ENCODE data around the gene DNAI2.
A peak's percentile ranks its signal among the peaks of the same experiment; 100 is the strongest.

Gene DNAI2

GRCh38 chr17:74356646-74357465, 82.8 kb downstream of the DNAI2 start:
- H3K27me3 ChIP-seq (replicated peaks; ENCODE audit: control insufficient read depth, insufficient read depth, low read length, poor library complexity, severe bottlenecking) = peaks cover 27% of the 10 kb centered on the region
- H3K36me3 ChIP-seq (ENCODE audit: control insufficient read depth, insufficient read depth, low read length) = no peaks in the 10 kb centered on the region
- no peaks in the 10 kb centered on the region for H3K9me3 ChIP-seq (ENCODE audit: control insufficient read depth, low read length)
- peaks cover 14% of the 10 kb centered on the region for H3K4me1 ChIP-seq (ENCODE audit: control insufficient read depth, insufficient read depth, low read length, poor library complexity, severe bottlenecking)
- DNase-seq = no peak
- H3K4me3 ChIP-seq (ENCODE audit: insufficient read depth, low read depth, low read length, poor library complexity, severe bottlenecking) = peak overlapping the region; percentile 35
- no peak overlapping the region for H3K27ac ChIP-seq (ENCODE audit: insufficient read depth, low read length, poor library complexity, severe bottlenecking)

DNA sequence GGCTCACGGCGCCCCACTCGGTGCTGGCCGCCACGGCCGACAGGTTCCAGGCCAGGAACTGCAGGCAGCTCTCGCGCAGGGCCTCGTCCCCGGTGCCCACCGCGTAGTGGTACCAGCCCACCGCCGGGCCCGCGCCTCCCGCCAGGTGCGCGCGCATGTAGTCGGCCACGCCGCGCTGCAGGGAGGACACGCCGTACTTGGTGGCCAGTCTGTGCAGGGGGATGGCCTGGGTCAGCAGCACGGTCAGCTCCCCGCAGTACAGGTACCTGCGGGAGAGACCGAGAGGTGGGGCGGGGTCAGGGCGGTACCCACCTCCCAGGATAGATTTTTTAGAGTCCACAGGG, 83.4 kb downstream of the DNAI2 start:
- H3K4me3 ChIP-seq (ENCODE audit: insufficient read depth, low read depth, low read length, poor library complexity, severe bottlenecking) = peak overlapping the region; percentile 35
- no peak overlapping the region for H3K27ac ChIP-seq (ENCODE audit: insufficient read depth, low read length, poor library complexity, severe bottlenecking)
- DNase-seq = no peak
- peaks cover 14% of the 10 kb centered on the region for H3K4me1 ChIP-seq (ENCODE audit: control insufficient read depth, insufficient read depth, low read length, poor library complexity, severe bottlenecking)
- no peaks in the 10 kb centered on the region for H3K36me3 ChIP-seq (ENCODE audit: control insufficient read depth, insufficient read depth, low read length)
- no peaks in the 10 kb centered on the region for H3K9me3 ChIP-seq (ENCODE audit: control insufficient read depth, low read length)
- peaks cover 27% of the 10 kb centered on the region for H3K27me3 ChIP-seq (replicated peaks; ENCODE audit: control insufficient read depth, insufficient read depth, low read length, poor library complexity, severe bottlenecking)

- Histone ChIP-seq H3K4me3 (ENCODE audit: insufficient read depth, low read depth, low read length, poor library complexity, severe bottlenecking) (no peak overlapping the region), H3K36me3 (ENCODE audit: control insufficient read depth, insufficient read depth, low read length) (no peaks in the 10 kb centered on the region), H3K4me1 (ENCODE audit: control insufficient read depth, insufficient read depth, low read length, poor library complexity, severe bottlenecking) (peaks cover 14% of the 10 kb centered on the region), H3K27me3 (replicated peaks; ENCODE audit: control insufficient read depth, insufficient read depth, low read length, poor library complexity, severe bottlenecking) (peaks cover 24% of the 10 kb centered on the region), H3K9me3 (ENCODE audit: control insufficient read depth, low read length) (no peaks in the 10 kb centered on the region), H3K27ac (ENCODE audit: insufficient read depth, low read length, poor library complexity, severe bottlenecking) (no peak overlapping the region)
- DNase-seq = no peak
These were observed 84.7 kb downstream of the DNAI2 start for GRCh38 chr17:74358697-74359096.

- no peak for DNase-seq
- peaks cover 9% of the 10 kb centered on the region for H3K4me1 ChIP-seq (ENCODE audit: control insufficient read depth, insufficient read depth, low read length, poor library complexity, severe bottlenecking)
- no peak overlapping the region for H3K27ac ChIP-seq (ENCODE audit: insufficient read depth, low read length, poor library complexity, severe bottlenecking)
- H3K36me3 ChIP-seq (ENCODE audit: control insufficient read depth, insufficient read depth, low read length) = no peaks in the 10 kb centered on the region
- peaks cover 24% of the 10 kb centered on the region for H3K27me3 ChIP-seq (replicated peaks; ENCODE audit: control insufficient read depth, insufficient read depth, low read length, poor library complexity, severe bottlenecking)
- no peak overlapping the region for H3K4me3 ChIP-seq (ENCODE audit: insufficient read depth, low read depth, low read length, poor library complexity, severe bottlenecking)
- H3K9me3 ChIP-seq (ENCODE audit: control insufficient read depth, low read length) = no peaks in the 10 kb centered on the region
These were observed 85.9 kb downstream of the DNAI2 start for GRCh38 chr17:74359916-74360315.

DNA sequence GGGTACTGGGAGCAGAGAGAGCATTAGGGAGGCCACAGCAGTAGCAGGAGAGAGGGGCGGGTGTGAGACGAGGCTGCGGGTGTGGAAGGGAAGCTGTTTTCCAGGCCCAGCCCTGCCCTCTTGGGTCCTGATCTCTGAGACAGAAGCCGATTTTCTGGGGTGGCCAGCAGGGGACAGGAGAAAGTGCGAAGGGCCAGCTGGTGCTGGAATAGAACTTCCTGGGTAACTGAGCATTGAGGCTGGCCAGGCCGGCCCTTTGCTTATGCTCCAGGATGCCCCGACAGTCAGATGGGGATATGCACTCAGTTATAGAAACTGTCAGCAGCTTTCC, 86.8 kb downstream of the DNAI2 start:
- no peaks in the 10 kb centered on the region for H3K36me3 ChIP-seq (ENCODE audit: control insufficient read depth, insufficient read depth, low read length)
- H3K27ac ChIP-seq (ENCODE audit: insufficient read depth, low read length, poor library complexity, severe bottlenecking) = no peak overlapping the region
- H3K27me3 ChIP-seq (replicated peaks; ENCODE audit: control insufficient read depth, insufficient read depth, low read length, poor library complexity, severe bottlenecking) = peaks cover 24% of the 10 kb centered on the region
- peaks cover 9% of the 10 kb centered on the region for H3K4me1 ChIP-seq (ENCODE audit: control insufficient read depth, insufficient read depth, low read length, poor library complexity, severe bottlenecking)
- H3K4me3 ChIP-seq (ENCODE audit: insufficient read depth, low read depth, low read length, poor library complexity, severe bottlenecking) = no peak overlapping the region
- no peak for DNase-seq
- no peaks in the 10 kb centered on the region for H3K9me3 ChIP-seq (ENCODE audit: control insufficient read depth, low read length)

- H3K27me3 ChIP-seq (replicated peaks; ENCODE audit: control insufficient read depth, insufficient read depth, low read length, poor library complexity, severe bottlenecking) = peaks cover 24% of the 10 kb centered on the region
- no peaks in the 10 kb centered on the region for H3K9me3 ChIP-seq (ENCODE audit: control insufficient read depth, low read length)
- no peaks in the 10 kb centered on the region for H3K36me3 ChIP-seq (ENCODE audit: control insufficient read depth, insufficient read depth, low read length)
- DNase-seq = peak in 1 of 3 donors; percentile 28
- H3K4me3 ChIP-seq (ENCODE audit: insufficient read depth, low read depth, low read length, poor library complexity, severe bottlenecking) = no peak within 1 kb of the TSS
- peaks cover 7% of the 10 kb centered on the region for H3K4me1 ChIP-seq (ENCODE audit: control insufficient read depth, insufficient read depth, low read length, poor library complexity, severe bottlenecking)
- no peak within 1 kb of the TSS for H3K27ac ChIP-seq (ENCODE audit: insufficient read depth, low read length, poor library complexity, severe bottlenecking)
These were observed 87.4 kb downstream of the DNAI2 start, which contains the start of gene BTBD17 for GRCh38 chr17:74361230-74362068. TSS of gene BTBD17 (minus strand) at chr17:74361868. CDS start at chr17:74361819, 49 bp downstream.

GRCh38 chr17:74362069-74362405, 88.0 kb downstream of the DNAI2 start:
- Histone ChIP-seq H3K4me3 (ENCODE audit: insufficient read depth, low read depth, low read length, poor library complexity, severe bottlenecking) (no peak overlapping the region), H3K27ac (ENCODE audit: insufficient read depth, low read length, poor library complexity, severe bottlenecking) (no peak overlapping the region)

GRCh38 chr17:74362810-74363498, 88.9 kb downstream of the DNAI2 start:
- Histone ChIP-seq H3K4me3 (ENCODE audit: insufficient read depth, low read depth, low read length, poor library complexity, severe bottlenecking) (no peak overlapping the region), H3K36me3 (ENCODE audit: control insufficient read depth, insufficient read depth, low read length) (no peaks in the 10 kb centered on the region), H3K27ac (ENCODE audit: insufficient read depth, low read length, poor library complexity, severe bottlenecking) (no peak overlapping the region), H3K27me3 (replicated peaks; ENCODE audit: control insufficient read depth, insufficient read depth, low read length, poor library complexity, severe bottlenecking) (peaks cover 14% of the 10 kb centered on the region), H3K9me3 (ENCODE audit: control insufficient read depth, low read length) (no peaks in the 10 kb centered on the region), H3K4me1 (ENCODE audit: control insufficient read depth, insufficient read depth, low read length, poor library complexity, severe bottlenecking) (no peaks in the 10 kb centered on the region)
- no peak for DNase-seq

More at GRCh38 chr17:74362069-74362405, 88.0 kb downstream of the DNAI2 start:
- no peak for DNase-seq
- Histone ChIP-seq H3K27me3 (replicated peaks; ENCODE audit: control insufficient read depth, insufficient read depth, low read length, poor library complexity, severe bottlenecking) (peaks cover 22% of the 10 kb centered on the region), H3K9me3 (ENCODE audit: control insufficient read depth, low read length) (no peaks in the 10 kb centered on the region), H3K36me3 (ENCODE audit: control insufficient read depth, insufficient read depth, low read length) (no peaks in the 10 kb centered on the region), H3K4me1 (ENCODE audit: control insufficient read depth, insufficient read depth, low read length, poor library complexity, severe bottlenecking) (peaks cover 6% of the 10 kb centered on the region)

All from effector memory CD4-positive, alpha-beta T cell (primary cell).